Stimulated activated CD8-positive, alpha-beta memory T cell treated with anti-CD3 and anti-CD28 coated beads, Interleukin-15, amount 100 ng/mL, for 4 hours (primary cell): ENCODE measurements around the gene FRZB.
"Not testable (repeated sequence)": the region's sequence is repeated elsewhere in the genome, so short reads cannot be mapped to it uniquely, and the experiment has no call there.

Experiments
- DNase-seq, 2 donors: peaks; one replicate each; pipeline ENCODE4 v3.0.0-alpha.2; 2020; ENCODE audit warnings: low read depth in 2 of 2

The FRZB gene, protein sequence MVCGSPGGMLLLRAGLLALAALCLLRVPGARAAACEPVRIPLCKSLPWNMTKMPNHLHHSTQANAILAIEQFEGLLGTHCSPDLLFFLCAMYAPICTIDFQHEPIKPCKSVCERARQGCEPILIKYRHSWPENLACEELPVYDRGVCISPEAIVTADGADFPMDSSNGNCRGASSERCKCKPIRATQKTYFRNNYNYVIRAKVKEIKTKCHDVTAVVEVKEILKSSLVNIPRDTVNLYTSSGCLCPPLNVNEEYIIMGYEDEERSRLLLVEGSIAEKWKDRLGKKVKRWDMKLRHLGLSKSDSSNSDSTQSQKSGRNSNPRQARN

DNA sequence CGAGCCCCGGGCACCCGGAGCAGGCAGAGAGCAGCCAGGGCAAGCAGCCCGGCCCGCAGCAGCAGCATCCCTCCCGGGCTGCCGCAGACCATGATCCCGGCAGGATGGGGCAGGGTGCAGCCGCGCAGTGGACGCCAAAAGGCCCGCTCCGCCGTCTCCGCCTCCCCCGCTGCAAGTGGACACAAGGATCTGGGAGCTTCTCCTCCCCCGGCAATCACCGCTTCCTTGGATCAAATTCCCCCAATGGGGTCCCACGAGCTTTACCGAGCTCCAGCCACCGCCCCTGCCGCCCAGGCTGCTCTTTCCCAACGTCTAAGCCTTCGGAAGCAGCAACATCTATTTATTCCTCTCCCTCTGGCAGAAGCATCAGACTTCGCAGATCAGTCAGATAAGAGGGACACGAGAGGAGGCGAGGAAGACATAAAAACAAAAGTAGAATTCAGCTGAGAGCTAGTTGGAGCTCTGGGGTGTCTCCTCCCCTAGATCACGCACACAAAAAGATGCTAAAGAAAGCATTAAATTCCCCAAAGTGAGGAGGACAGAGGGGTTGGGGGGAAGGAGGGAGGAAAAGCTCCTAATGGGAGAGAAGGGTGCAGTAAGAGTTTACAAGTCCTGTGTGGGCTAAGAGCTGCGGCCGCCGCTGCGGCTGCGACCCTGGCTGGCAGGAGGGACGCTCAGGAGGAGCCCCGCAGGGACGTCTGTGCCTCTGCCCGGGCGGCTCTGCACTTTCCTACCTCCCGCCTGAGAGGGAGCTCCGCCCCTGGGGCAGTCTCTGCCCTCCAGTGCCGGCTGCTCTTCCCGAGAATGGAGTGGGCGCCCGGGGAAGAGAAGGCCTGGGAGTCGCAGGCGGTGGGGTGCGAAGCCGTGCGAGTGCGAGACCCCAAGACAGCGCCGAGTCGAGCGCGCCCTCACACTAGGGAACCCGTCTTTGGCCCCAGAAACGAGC, at the start of gene FRZB:
Gene FRZB, minus strand, starts transcription at position 177 of the 946 bp plus-strand sequence. Its CDS starts 85 bp downstream, at position 92.
- DNase-seq, result no peak

DNA sequence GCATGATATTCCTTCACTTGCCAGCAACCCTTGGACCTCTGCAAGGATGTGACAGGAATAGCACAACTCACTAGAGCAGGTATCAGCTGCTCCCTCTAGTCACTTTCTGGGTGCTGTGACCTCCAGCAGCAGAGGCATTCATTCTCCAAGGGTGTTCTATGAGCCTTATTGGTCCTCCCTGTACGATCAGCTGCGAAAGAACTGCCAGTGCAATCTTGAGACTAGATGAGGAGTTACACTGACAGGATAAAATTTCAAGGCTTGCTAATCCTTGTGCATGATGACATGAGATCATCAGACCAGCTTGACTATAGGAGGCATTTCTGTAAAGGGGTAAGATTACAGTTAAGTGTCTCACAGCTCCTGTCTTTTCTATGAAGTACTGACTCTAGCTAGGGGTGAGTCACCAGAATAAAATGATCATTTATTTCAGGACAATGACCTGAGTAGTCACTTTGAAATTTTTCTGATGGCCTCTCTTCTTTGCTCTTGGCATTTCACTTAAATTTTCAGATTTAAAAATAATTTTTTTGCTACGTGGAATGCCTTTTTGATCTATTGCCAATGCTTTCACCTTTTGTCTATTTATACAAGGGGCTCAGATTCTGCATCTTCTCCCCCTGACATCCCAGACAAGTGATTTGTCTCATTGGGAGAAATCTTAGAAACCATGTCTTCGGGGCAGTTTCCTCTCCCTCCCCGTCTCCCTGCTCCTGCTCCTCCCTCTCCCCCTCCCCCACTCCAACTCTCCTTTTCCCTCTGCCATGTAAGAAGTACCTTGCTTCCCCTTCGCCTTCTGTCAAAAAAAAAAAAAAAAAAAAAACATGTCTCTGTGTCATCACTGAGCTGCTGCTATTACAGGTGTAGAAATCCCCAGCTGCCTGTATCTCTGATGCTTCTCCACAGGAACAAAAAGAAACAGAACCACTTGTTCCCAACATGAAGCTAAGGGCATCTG, 49.2 kb upstream of the FRZB start:
- DNase-seq, result no peak

DNA sequence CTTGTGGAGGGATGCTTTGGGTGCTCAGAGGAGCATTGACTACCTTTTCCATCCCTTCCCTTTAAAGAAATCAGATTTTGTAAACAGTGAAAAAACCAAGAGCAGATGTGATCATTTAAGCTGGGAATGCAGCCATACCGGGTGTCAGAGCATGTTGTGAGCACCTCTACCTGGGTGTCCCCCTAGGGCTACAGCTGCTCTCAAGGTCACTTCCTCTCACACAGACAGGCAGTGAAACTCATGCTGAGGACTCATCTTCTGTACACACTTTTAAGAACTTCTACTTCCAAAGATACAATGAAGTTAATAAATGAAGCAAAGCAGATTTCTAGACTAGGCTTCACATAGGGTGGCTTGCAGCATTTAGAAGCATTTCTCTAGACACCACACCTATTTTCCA, 48.4 kb upstream of the FRZB start:
- no peak for DNase-seq

DNA sequence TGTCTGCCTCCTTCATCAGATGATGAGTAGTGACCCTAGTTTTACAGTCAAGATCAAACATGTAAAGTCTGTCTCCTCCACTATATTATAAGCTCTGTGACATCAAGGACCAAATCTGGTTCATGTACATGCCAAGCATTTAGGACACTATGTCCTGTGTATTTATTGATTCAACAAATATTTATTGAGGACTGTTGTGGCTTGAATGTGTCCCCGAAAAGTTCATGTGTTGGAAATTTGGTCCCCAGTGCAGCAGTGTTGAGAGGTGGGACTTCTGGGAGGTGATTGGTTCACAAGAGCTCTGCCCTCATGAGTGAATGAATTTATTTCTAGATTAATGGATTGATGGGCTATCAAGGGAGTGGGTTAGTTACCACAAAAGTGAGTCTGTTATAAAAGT, 46.6 kb upstream of the FRZB start:
- DNase-seq, result no peak

DNA sequence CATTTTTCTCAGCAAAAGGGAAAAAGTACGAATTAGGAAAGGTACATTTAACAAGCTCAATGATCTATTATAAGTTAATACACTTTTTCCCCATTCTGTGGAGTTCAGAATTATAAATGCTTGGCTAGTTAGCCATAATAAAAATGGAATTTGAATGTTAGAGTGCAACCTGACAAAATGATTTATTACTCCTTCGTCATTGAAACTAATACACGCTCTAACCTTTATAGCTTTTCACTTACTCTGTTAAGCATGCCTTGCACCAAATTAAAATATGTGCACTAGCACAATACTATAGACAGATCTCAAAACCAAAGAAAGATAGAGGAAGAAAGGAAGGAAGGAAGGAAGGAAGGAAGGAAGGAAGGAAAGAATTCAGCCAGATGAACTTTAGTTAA, 46.1 kb upstream of the FRZB start:
- DNase-seq, result no peak

DNA sequence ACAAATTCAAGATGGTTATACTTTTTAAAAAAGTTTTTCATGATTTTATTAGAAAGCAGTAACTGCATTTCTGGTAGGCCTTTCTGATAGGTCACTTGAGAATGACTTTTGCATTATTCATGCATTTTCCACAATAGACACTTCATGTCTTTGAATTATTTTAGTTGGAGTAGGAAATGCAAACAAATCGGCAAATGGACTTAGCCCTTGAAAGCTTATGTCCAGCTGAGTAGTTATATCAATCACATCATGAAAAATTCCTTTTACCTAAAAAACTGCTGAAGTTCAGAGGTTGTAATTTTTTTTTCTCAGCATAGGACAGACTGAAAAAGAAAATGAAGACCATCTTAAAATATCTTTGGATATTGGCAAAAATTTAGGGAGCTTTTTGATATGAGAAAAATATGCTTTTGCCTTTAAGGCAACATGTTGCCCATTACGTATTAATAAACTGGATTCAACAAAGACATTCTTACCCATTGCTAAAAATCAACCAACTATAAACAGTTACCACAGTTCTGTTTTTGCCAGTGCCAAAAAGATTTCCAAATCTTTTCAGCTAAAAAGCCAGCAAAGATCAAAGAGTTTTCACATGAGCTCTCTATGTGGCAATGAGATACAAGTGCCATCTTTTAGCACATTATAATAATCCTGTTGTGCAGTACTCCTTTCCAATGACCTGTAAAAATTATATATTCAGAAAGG, 45.5 kb upstream of the FRZB start:
- no peak for DNase-seq

DNA sequence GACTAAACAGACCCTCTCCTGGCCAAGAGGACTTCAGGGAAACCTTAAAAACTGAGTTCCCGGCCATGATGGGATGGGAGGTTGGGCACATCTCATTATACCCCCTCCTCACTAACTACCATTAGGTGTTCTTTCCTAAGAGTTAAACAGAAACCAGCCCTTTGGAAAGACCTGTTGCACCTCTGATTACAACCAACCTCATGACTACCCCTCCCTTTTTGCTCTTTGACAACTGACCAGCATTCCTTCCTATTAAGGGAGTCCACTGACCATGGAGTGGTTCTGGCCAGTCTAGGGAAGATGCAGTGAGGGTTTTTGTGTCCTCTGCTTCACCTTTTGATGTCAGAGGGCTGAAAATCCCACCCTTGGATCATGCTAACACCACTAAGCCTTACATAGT, 44.5 kb upstream of the FRZB start:
- no peak for DNase-seq

DNA sequence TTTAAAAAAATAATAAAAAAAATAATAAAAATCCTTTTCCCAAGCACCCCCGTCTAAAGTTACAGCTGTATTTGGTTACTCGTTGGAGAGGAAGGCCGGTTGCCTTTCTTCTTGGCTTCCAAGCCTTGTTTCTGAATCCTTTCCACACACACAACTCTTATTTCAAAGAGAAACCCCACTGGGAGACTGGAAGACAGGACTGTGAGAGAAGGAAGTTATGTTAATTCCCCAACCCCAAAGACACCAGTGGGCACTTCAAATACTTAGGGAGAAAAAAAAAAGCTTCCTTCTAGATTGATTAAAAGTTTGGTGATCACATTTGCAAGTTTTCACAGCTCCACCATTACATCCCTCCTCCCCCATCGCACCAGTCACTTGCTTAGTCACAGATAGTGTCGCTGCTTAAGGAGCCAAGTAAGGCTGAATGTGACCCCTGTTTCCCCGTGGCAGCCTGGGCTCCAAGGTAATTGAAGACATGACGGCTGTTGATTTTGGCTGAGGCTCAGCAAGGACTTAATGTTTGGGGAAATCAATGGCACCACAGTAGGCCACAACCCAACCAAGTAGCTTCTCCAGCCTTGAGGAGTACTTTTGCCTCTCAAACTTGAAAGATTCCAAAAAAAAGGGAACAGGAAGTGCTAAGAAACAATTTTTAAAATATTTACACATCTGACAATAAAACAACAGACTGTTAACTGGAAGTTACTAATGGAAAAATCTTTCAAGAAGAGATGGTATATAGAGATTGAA, 40.8 kb upstream of the FRZB start:
- no peak for DNase-seq

DNA sequence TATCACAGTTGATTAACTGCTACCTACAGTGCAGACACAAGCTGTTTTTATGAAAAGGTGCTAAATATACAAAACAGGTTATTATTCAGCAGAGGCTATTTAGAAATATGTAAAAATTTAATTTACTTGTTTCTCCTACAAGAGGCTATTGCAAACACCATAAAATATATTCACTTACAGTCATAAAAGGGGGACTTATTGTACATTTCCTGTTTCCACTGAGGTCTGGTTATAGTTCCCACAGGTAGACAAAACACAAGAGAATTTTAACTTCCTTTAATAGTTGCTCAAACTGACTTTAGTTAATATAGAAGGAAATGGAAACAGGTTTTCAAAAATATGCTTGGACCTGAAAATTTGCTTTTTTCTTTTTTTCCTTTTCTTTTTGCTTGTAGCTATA, 40.0 kb upstream of the FRZB start:
- DNase-seq, result no peak

DNA sequence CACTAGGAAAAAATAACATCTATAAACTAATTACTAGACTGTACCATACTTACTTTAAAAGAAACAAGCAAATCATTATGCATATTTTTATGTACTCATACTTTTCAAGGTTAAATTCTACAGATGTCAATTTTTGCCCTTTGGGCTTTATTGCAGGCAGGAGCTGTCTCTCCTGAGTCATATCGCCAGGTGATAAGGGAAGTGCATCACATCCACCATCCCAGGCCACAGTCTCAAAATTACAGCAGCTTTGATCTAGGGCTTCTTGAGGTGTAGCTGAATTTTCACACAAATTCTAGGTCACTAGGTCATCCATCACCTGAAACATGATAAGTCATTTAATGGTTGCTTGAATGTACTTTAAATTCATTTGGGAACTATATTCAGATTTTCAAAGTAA, 38.4 kb upstream of the FRZB start:
- DNase-seq, result no peak

DNA sequence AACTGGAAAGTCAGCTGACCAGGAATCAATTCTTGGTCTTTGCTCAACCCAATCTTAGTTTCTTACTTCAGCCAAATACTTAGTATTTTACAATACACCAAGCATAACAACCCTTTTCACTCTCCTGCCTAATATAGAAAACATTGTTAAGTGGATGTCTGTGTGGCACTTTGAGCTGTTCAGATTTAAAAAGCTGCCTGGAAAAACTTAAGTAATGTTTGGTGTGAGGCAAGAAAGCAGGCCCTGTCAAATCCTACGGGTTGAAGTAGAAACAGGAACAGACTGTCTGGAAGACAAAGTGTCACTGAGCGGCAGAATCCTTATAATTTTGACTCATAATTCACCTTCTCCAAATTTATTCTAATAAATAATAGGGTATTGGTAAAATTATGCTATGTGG, 37.1 kb upstream of the FRZB start:
- DNase-seq, result no peak

DNA sequence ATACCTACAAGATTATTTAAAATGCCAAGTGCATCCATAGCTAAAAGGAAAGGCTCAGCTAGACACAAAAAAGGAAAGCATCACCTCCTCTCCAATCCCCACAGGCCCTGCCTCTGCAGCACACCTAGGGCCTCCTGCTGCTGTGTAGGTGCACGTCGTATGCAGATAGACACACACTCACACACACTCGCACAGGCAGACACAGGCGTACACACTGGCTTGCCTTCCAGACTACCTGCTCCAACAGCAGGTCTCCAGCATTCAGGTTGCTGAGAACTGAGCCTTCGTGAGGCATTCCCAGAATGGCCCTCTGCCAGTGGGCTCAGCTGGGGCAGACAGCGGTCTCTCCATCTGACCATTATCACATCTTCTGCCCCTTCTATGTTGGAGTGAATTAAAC, 35.3 kb upstream of the FRZB start:
- no peak for DNase-seq

DNA sequence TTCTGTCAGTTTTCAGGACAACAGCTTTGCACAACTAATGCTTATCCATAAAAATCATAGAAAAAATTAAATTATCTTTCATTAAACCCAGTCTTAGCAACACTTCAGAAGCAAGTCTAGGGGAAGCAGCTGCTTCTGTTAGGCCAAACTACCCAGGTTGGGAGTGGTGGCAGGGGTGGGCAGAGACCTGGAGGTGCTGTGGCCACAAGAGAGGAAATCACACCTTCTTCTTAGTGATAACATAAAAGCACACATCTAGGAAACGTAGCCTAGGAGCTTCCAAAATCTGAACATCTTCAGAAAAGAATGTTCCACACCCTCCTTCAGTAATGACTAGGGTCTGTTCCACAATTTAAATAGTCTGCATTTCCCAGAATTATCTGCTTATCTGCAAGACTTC, 32.3 kb upstream of the FRZB start:
- no peak for DNase-seq

DNA sequence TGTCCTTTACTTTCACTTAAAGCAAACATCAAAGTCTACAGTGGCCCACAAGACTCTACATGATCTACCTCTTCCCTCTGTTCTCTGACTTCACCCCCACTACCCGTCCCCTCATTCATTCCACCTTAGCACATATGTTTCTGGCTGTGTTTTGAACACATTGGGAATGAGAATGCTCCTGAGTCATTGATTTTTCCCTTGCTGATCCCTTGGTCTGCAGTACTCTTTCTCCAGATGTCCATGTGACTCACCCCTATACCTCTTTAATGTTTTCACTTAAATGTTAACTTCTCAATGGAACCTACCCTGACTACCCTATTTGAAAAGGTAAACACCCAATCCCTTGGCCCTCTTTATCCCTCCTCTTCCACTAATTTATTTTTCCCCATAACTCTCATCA, 30.7 kb upstream of the FRZB start:
- DNase-seq, result no peak

DNA sequence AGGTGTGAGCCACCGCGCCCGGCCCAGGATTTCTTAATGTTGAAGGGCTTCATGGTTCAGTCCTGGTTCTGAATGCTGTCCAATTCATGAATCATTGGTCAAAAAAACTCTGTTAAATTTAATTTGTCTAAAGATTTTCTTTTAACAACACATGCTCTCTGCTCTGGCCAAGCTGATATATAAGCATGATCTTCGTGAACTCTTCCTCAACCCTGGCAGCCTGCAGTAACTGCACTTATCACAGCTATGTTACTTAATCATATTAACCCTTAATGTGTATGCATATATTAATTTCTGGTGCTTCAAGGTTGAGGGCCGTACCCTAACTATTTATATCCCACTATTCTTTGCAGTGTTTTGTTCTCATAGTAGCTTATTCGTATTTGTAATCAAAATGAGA, 29.4 kb upstream of the FRZB start:
- DNase-seq, result no peak

DNA sequence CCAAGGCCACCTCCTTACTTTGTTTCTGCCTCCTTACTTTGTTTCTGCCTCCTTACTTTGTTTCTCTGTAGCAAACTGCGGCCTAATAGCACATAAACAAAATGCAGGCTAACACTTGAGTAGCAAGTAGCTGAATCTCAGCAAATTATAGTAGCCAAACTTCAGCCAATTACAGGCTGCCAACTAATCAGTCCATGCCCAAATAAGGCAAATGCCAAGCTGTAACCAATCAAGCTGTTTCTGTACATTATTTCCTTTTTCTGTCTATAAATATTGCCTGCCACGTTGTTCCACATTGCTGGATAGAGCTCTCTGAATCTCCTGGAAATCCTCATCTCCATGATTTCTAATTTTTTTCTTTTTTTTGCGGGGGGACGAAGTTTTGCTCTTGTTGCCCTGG, 28.7 kb upstream of the FRZB start:
- no peak for DNase-seq

DNA sequence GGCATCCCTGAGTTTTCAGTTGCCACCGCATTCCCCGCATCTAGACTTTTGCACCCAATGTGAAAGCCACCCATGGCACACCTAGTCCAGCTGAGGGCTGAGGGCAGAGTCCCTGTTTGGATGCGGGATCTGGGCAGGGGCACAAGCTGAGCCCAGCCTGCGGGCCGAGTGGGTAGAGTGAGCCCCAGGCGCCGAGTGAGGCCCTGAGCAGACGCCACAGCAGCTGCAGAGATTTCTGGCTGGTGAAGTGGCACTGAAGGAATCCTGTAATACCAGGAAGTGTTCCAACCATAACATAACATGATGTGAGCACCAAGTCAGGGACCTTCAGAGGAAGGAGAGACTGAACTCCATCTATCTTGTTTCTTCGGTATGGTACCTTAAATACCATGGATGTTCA, 27.7 kb upstream of the FRZB start:
- no peak for DNase-seq

DNA sequence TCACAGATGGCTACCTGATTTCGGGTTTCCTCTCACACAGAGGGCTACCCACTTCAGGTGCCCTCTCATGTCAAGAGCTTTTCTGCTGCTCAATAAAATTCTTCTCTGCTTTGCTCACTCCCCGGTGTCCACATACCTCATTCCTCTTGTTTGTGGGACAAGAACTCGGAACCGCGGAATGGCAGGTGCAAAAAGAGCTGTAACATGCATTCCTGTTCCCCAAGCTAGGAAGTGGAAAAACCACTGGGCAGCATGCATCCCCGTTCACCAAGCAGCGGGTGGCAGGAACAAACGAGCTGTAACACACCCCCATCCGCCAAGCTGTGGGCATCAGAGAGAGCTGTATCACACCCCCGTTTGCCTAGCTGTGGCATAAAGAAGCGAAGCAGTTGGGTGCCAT, 27.2 kb upstream of the FRZB start:
- DNase-seq, result no peak

DNA sequence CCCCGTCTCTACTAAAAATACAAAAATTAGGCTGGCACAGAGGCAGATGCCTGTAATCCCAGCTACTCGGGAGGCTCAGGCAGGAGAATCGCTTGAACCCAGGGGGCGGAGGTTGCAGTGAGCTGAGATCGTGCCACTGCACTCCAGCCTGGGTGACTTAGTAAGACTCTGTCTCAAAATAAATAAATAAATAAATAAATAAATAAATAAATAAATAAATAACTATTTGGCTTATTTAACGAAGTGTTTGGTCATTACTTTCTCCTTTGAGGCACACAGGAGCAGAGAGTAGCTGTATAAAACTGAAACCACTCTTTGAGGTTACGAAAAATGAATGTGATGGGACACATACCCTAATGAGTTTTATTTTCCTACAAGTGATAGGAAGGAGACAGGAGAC, 26.6 kb upstream of the FRZB start:
- not testable (repeated sequence) for DNase-seq

DNA sequence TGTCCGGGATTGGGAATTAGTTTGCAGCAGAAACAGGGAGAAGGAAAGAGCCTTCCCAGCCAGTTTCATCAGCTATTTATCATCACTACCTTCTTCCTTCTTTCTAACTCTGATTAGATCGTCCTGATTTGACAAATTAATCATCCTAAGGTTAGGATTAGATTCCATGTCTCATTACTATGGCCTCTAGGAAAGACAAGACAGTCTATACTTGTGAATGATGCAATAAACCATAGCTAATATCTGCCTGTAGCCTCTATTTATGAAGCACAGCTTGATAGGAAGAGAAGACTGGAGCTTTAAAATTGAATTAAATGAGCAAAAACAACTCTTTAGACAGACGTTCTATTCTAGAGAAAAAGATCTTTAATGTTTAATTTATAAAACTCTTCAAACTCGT, 25.2 kb upstream of the FRZB start:
- DNase-seq, result no peak
